Psoas muscle (tissue), 8 donors: Measurements from ENCODE around the gene GSDMA. TPM values are rescaled to one million over a fixed set of nuclear protein-coding genes. Genes with fewer than 3 reads are reported as not detected.

Experiments
- ATAC-seq, 4 donors: fragments of 200-7000 bp; cut with Tn5 transposase; one replicate each; pipeline ENCODE4 v1.9.1; 2020; ENCODE audit warnings: moderate library complexity in 3 of 4, mild to moderate bottlenecking in 2 of 4
- DNase-seq, 2 donors: peaks; one replicate each; pipeline ENCODE4 v3.0.0-alpha.2; 2020
- H3K27ac ChIP-seq: fragments of 200-600 bp; one replicate; pipeline ENCODE4 v1.8.0; 2022
- H3K27me3 ChIP-seq, 3 donors: fragments of 200-600 bp in 1 of 3; one replicate each; pipeline versions ENCODE4 v1.6.1 to v1.8.0; 2013 to 2022; ENCODE audit warnings: low read length in 2 of 3, mild to moderate bottlenecking in 2 of 3, moderate library complexity in 1 of 3; ENCODE audit not compliant: insufficient read depth in 3 of 3
- H3K36me3 ChIP-seq, 2 donors: fragments of 200-600 bp in 1 of 2; one replicate each; pipeline versions ENCODE4 v1.6.1 to v1.8.0; 2013 to 2022; ENCODE audit warnings: low read depth in 1 of 2, mild to moderate bottlenecking in 1 of 2, moderate library complexity in 1 of 2; ENCODE audit not compliant: insufficient read depth in 1 of 2
- H3K4me1 ChIP-seq: fragments of 200-600 bp; one replicate; pipeline ENCODE4 v1.8.0; 2022
- H3K4me3 ChIP-seq: fragments of 200-600 bp; one replicate; pipeline ENCODE4 v1.8.0; 2022; ENCODE audit warnings: mild to moderate bottlenecking
- H3K9me3 ChIP-seq: fragments of 200-600 bp; one replicate; pipeline ENCODE4 v1.8.0; 2022
- CTCF ChIP-seq: fragments of 200-600 bp; IDR thresholded peaks from one replicate; pipeline ENCODE4 v1.8.0; 2022; ENCODE audit warnings: antibody characterized with exemption
- WGBS, 3 donors: extraction: QIAGEN DNeasy Blood & Tissue Kit; methylation state at CpG; one replicate each; pipeline versions ENCODE4 v1.1.6 to v1.1.7; 2013; 5-methylcytosine and 5-hydroxymethylcytosine counted together
- intact Hi-C, 2 donors: fragments of 100-400 bp; cut with DNase I; formaldehyde crosslinking; loops; one replicate each; pipeline versions ENCODE4 v1.11.0 to v1.14.2; 2022
- polyA plus RNA-seq, 3 donors: library from polyadenylated mRNA; stranded (reverse); fragments of 200-250 nt; gene quantifications; one replicate each; pipeline ENCODE4 v1.2.3, GENCODE V29; 2013
- total RNA-seq, 4 donors: library from RNA; stranded (reverse); fragmentation: NEBNext Ultra II Directional in 2 of 4; extraction: Animal tissue kit (Norgen Biotek cat#: 25700) in 2 of 4; gene quantifications; one replicate each; pipeline versions ENCODE4 v1.2.1 to v1.2.4, GENCODE V29; 2021 to 2023
- donor health status: healthy with polysubstance abuse.
- donor health status: DM: no; HTN: no; CAD: no; lungs with moderate emphysema.
- donor health status: Bipolar disorder and iron deficiency.
- donor health status: healthy.
- donor health status: DM: yes; HTN: yes; CAD: no.
- donor health status: DM: no; HTN: no; CAD: no.
- donor health status: DM: no; HTN: no; CAD: no.
- donor health status: DM: yes; HTN: yes; CAD: no.

Gene GSDMA
- total and polyA plus RNA-seq, 7 donors = 0.03 to 0.32 (median 0.15) TPM; not detected in 3

GRCh38 chr17:39949028-39949427 lies 13.8 kb upstream of the GSDMA start:
- Histone ChIP-seq H3K9me3 (no peaks in the 10 kb centered on the region), H3K36me3 (no peaks in the 10 kb centered on the region), H3K27me3 (no peaks in the 10 kb centered on the region), H3K27ac (no peak overlapping the region), H3K4me1 (peaks cover 5% of the 10 kb centered on the region), H3K4me3 (no peak overlapping the region)
- WGBS, 3 donors = 75 to 94% (median 86%) methylated on average over 2 of the region's 2 CpGs
- DNase-seq (no peak), ATAC-seq (no peak)
- TF ChIP-seq CTCF = no peak
- intact Hi-C loops = no loop called here

GRCh38 chr17:39950871-39951348 lies 11.9 kb upstream of the GSDMA start:
- DNase-seq = peak in 1 of 2 donors; percentile 62
- 39 to 66% (median 51%) methylated on average over 5 of the region's 5 CpGs for WGBS, 3 donors
- intact Hi-C loops = no loop called here

GRCh38 chr17:39951924-39952679 lies 10.7 kb upstream of the GSDMA start:
- peak overlapping the region; percentile 54 for H3K4me3 ChIP-seq
- H3K36me3 ChIP-seq = no peaks in the 10 kb centered on the region
- peak overlapping the region; percentile 59 for H3K27ac ChIP-seq
- no peak for TF ChIP-seq CTCF
- H3K9me3 ChIP-seq = no peaks in the 10 kb centered on the region
- peaks cover 5% of the 10 kb centered on the region for H3K4me1 ChIP-seq
- intact Hi-C loops = no loop called here
- no peaks in the 10 kb centered on the region for H3K27me3 ChIP-seq
- WGBS, 3 donors = 60 to 67% (median 65%) methylated on average over 22 of the region's 22 CpGs
- ATAC-seq (no peak), DNase-seq (peak; percentile 35 to 64)

More at GRCh38 chr17:39950871-39951348, 11.9 kb upstream of the GSDMA start:
- Histone ChIP-seq H3K4me3 (no peak overlapping the region), H3K27me3 (no peaks in the 10 kb centered on the region), H3K27ac (no peak overlapping the region), H3K4me1 (peaks cover 5% of the 10 kb centered on the region), H3K9me3 (no peaks in the 10 kb centered on the region), H3K36me3 (no peaks in the 10 kb centered on the region)
- no peak for TF ChIP-seq CTCF
- ATAC-seq = no peak

- TF ChIP-seq CTCF = no peak
- peak; percentile 98 to 99 for DNase-seq
- whole genome bisulfite sequencing, 3 donors = 1 to 2% (median 1%) methylated on average over 34 to 55 of the region's 55 CpGs
- H3K9me3 ChIP-seq = no peaks in the 10 kb centered on the region
- no peaks in the 10 kb centered on the region for H3K36me3 ChIP-seq
- peak; percentile 93 to 95 (median 94) for ATAC-seq
- H3K4me1 ChIP-seq = peaks cover 5% of the 10 kb centered on the region
- H3K27me3 ChIP-seq = no peaks in the 10 kb centered on the region
- intact Hi-C loops = no loop called here
- H3K27ac ChIP-seq = peak overlapping the region; percentile 68
- peak overlapping the region; percentile 61 for H3K4me3 ChIP-seq
These were observed 9.9 kb upstream of the GSDMA start for GRCh38 chr17:39952680-39953470.
